Sigmoid colon (tissue), 7 donors: ENCODE data around the gene CEP63. TPM values are rescaled to one million over a fixed set of nuclear protein-coding genes. Genes with fewer than 3 reads are reported as not detected.
A peak's percentile ranks its signal among the peaks of the same experiment; 100 is the strongest.

ENCODE experiments used
- DNase-seq: peaks from one replicate; pipeline ENCODE4 v3.0.0-alpha.2; 2019
- H3K27ac ChIP-seq, 4 donors: fragments of 200-600 bp; sonication (generic); one replicate each; pipeline ENCODE4 v1.5.1; 2016 to 2019; ENCODE audit warnings: mild to moderate bottlenecking in 1 of 4
- H3K27me3 ChIP-seq, 3 donors: fragments of 200-600 bp; sonication (generic); one replicate each; pipeline ENCODE4 v1.5.1; 2019; ENCODE audit warnings: mild to moderate bottlenecking in 1 of 3
- H3K36me3 ChIP-seq, 4 donors: fragments of 200-600 bp; sonication (generic); one replicate each; pipeline ENCODE4 v1.5.1; 2016 to 2019
- H3K4me1 ChIP-seq, 4 donors: fragments of 200-600 bp; sonication (generic); one replicate each; pipeline ENCODE4 v1.5.1; 2017 to 2019
- H3K4me3 ChIP-seq, 4 donors: fragments of 200-600 bp; sonication (generic); one replicate each; pipeline ENCODE4 v1.5.1; 2017 to 2019; ENCODE audit warnings: mild to moderate bottlenecking in 2 of 4, moderate library complexity in 1 of 4
- H3K9me3 ChIP-seq, 4 donors: fragments of 200-600 bp in 3 of 4; sonication (generic) in 3 of 4; one replicate each; pipeline versions ENCODE4 v1.5.1 to v1.6.1; 2013 to 2019
- EP300 ChIP-seq, 4 donors: sonication (generic); formaldehyde crosslinking; IDR thresholded peaks; one replicate each; pipeline ENCODE4 v1.6.1; 2017; ENCODE audit warnings: antibody characterized with exemption in 4 of 4
- POLR2A ChIP-seq, 2 donors: fragments of 450-650 bp; IDR thresholded peaks; one replicate each; pipeline ENCODE4 v1.6.1; 2016; ENCODE audit warnings: antibody characterized with exemption in 2 of 2, mild to moderate bottlenecking in 2 of 2, moderate library complexity in 2 of 2
- POLR2AphosphoS5 ChIP-seq, 4 donors: sonication (generic); formaldehyde crosslinking; IDR thresholded peaks; one replicate each; pipeline ENCODE4 v1.6.1; 2017; ENCODE audit warnings: antibody characterized with exemption in 4 of 4
- WGBS, 2 donors: extraction: QIAGEN DNeasy Blood & Tissue Kit; methylation state at CpG; one replicate each; pipeline ENCODE4 v1.1.7; 2013; 5-methylcytosine and 5-hydroxymethylcytosine counted together
- intact Hi-C: fragments of 100-400 bp; cut with DNase I; formaldehyde crosslinking; loops from one replicate; pipeline ENCODE4 v1.15.1; 2023
- polyA plus RNA-seq, 3 donors: library from polyadenylated mRNA; stranded (reverse); fragments of 200-250 nt; gene quantifications; one replicate each; pipeline ENCODE4 v1.2.3, GENCODE V29; 2013
- total RNA-seq, 4 donors: library from RNA; depleted of rRNA; stranded (reverse); fragments of >200 nt; gene quantifications; one replicate each; pipeline ENCODE4 v1.1.0, GENCODE V29; 2016
- TF ChIP-seq, protein P1 (sequence below), 4 experiments: fragments of 450-650 bp in 3 of 4; fragments of 200-600 bp in 1 of 4; IDR thresholded peaks; one replicate each; pipeline ENCODE4 v1.5.1; 2016 to 2019; ENCODE audit warnings: antibody characterized with exemption in 4 of 4, mild to moderate bottlenecking in 3 of 4, moderate library complexity in 2 of 4
- donor health status: healthy with polysubstance abuse.
- donor health status: Bipolar disorder and iron deficiency.
- donor health status: healthy.

Gene CEP63
- total and polyA plus RNA-seq, 7 donors, result 16.6 to 33.5 (median 22.5) TPM

DNA sequence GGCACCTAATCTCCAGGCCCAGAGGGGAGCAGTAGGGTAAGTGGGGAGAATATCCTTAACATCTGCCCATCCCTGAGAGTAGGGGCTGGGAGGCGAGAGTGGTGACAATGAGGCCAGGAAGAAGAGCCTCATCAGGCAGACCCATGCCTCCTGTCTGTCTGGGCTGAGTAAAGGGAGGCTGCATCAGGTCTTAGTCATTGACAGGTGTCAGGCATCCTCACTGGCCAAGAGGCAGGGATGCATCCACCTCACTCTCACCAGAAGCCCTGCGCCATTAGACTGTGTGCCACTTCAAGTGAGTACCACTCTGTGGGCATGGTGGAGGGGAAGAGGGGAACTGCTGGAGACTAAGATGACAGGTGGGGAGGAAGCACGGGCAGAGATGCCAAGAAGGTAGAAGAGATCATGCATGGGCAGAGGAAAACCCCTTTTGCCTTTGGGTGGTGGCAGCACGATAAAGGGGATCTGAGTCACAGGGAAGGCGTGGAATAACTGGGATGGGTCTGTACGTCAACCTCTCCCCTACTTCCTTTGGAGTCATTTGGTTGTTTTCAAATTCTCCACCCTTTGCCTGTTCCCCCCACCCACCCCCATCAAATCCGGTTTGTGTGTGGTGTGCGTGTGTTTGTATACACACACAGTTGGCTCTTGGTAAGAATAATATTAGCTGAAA lies 14.2 kb upstream of the CEP63 start:
- intact Hi-C loops, result no loop called here
- TF ChIP-seq POLR2A (IDR thresholded peaks at IDR 0.05), result no peak
- TF ChIP-seq EP300 (IDR thresholded peaks at IDR 0.05), result no peak
- no peak for TF ChIP-seq POLR2AphosphoS5 (IDR thresholded peaks at IDR 0.05)
- TF ChIP-seq, protein P1, sequence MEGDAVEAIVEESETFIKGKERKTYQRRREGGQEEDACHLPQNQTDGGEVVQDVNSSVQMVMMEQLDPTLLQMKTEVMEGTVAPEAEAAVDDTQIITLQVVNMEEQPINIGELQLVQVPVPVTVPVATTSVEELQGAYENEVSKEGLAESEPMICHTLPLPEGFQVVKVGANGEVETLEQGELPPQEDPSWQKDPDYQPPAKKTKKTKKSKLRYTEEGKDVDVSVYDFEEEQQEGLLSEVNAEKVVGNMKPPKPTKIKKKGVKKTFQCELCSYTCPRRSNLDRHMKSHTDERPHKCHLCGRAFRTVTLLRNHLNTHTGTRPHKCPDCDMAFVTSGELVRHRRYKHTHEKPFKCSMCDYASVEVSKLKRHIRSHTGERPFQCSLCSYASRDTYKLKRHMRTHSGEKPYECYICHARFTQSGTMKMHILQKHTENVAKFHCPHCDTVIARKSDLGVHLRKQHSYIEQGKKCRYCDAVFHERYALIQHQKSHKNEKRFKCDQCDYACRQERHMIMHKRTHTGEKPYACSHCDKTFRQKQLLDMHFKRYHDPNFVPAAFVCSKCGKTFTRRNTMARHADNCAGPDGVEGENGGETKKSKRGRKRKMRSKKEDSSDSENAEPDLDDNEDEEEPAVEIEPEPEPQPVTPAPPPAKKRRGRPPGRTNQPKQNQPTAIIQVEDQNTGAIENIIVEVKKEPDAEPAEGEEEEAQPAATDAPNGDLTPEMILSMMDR (IDR thresholded peaks at IDR 0.05), result no peak
- Histone ChIP-seq H3K27me3 (no peaks in the 10 kb centered on the region), H3K4me3 (no peak overlapping the region), H3K9me3 (no peaks in the 10 kb centered on the region), H3K36me3 (peaks cover 0 to 2% (median 0%) of the 10 kb centered on the region in 4 donors), H3K4me1 (peaks cover 0 to 14% (median 6%) of the 10 kb centered on the region in 4 donors), H3K27ac (no peak overlapping the region)
- WGBS, 2 donors, result 74 to 81% methylated on average over 8 of the region's 8 CpGs
- no peak for DNase-seq

DNA sequence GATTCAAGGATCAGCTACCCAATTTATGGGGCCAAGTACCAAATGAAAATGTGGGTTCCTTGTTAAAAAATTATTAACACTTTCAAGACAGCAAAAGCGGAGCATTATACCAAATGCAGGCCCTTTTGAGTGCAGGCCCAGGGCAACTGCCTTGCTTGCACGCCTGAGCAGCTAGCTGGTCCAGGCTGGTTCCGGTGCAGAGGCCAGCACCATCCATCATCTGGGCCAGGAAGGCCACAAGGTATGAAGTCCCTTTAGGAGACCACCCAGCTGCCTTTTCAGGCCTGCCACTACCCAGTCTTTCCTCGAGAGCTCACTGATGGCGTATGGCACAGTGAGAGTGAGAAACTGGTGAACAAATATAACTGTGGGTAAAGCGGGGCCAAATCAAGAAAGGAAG lies 13.0 kb upstream of the CEP63 start:
- no peak for DNase-seq
- no peaks in the 10 kb centered on the region for H3K27me3 ChIP-seq
- H3K4me1 ChIP-seq, result peaks cover 0 to 18% (median 8%) of the 10 kb centered on the region in 4 donors
- intact Hi-C loops, result no loop called here
- H3K9me3 ChIP-seq, result no peaks in the 10 kb centered on the region
- peaks cover 0 to 13% (median under 1%) of the 10 kb centered on the region in 4 donors for H3K36me3 ChIP-seq
- no peak for TF ChIP-seq POLR2A (IDR thresholded peaks at IDR 0.05)
- no peak for TF ChIP-seq EP300 (IDR thresholded peaks at IDR 0.05)
- no peak for TF ChIP-seq POLR2AphosphoS5 (IDR thresholded peaks at IDR 0.05)
- TF ChIP-seq, protein P1 (IDR thresholded peaks at IDR 0.05), result no peak
- 95 to 98% methylated on average over 6 of the region's 6 CpGs for WGBS, 2 donors
- no peak overlapping the region for H3K4me3 ChIP-seq
- H3K27ac ChIP-seq, result no peak overlapping the region

DNA sequence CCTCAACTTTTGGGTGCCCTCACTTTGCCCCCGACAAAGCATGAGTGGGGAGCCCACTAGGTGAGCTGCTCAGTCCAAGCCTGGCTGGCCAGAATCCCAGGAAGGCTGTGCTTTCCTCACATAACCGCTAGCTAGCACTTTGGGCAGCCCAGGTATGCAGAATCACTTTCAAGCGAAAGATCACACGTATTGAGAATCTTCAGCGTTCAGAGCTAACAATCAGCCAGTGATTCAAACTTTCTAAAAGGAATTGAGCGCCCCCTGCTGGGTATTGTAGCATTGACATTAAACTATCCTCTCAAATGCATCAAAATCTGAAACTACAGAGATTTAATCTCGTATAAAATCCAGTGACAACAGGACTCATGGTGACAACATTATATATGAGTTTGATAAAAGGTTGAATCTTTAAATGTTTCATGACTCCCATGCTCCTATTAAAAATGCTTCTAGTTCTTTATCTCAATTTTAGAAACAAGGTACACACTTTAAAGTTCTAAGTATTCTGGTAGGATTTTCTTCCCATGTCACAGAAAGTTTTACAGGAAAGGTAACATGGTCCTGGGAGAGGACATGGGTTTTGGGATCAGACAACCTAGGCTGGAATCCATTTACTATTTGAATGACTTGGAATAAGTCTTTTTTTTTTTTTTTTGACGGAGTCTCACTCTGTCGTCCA lies 11.8 kb upstream of the CEP63 start:
- intact Hi-C loops, result loop anchor here (1.0 kb wide), 1 partner anchor 166 kb away; no protein-coding TSS in a partner anchor
- H3K4me3 ChIP-seq, result no peak overlapping the region
- no peaks in the 10 kb centered on the region for H3K9me3 ChIP-seq
- DNase-seq, result peak; percentile 86
- H3K27me3 ChIP-seq, result no peaks in the 10 kb centered on the region
- peaks cover 0 to 25% (median 7%) of the 10 kb centered on the region in 4 donors for H3K36me3 ChIP-seq
- H3K27ac ChIP-seq, result no peak overlapping the region
- 31 to 34% methylated on average over 9 of the region's 9 CpGs for WGBS, 2 donors
- peaks cover 0 to 18% (median 8%) of the 10 kb centered on the region in 4 donors for H3K4me1 ChIP-seq
- TF ChIP-seq POLR2AphosphoS5 (IDR thresholded peaks at IDR 0.05) (no peak), EP300 (IDR thresholded peaks at IDR 0.05) (no peak), POLR2A (IDR thresholded peaks at IDR 0.05) (no peak)
- TF ChIP-seq, protein P1 (IDR thresholded peaks at IDR 0.05), result peak; percentile 64 to 77 (median 72)

DNA sequence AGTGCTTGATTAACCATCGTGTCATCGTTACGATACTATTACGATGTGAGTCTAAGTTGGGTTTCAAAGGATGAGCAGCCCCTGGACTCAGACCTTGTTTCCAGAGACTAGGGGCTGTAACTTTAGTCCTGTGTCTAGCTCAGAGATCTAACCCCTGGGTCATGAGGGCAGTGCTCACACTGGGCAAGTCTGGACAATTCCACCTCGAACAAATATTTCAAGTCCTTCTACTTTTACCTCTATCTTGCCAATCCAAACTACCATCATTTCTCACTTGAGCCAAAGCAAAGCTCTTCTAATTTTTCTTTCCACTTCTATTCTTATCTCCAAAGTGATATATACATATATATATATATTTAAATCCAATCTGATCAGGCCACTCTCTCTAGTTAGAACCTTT lies 10.9 kb upstream of the CEP63 start:
- H3K4me1 ChIP-seq, result peaks cover 0 to 18% (median 8%) of the 10 kb centered on the region in 4 donors
- TF ChIP-seq POLR2AphosphoS5 (IDR thresholded peaks at IDR 0.05), result no peak
- TF ChIP-seq POLR2A (IDR thresholded peaks at IDR 0.05), result no peak
- TF ChIP-seq EP300 (IDR thresholded peaks at IDR 0.05), result no peak
- TF ChIP-seq, protein P1 (IDR thresholded peaks at IDR 0.05), result no peak
- DNase-seq, result no peak
- H3K27ac ChIP-seq, result no peak overlapping the region
- no peaks in the 10 kb centered on the region for H3K27me3 ChIP-seq
- intact Hi-C loops, result loop anchor here (1.0 kb wide), 1 partner anchor 167 kb away; no protein-coding TSS in a partner anchor
- WGBS, 2 donors, result 93 to 95% methylated on average over 5 of the region's 5 CpGs
- peaks cover 0 to 33% (median 7%) of the 10 kb centered on the region in 4 donors for H3K36me3 ChIP-seq
- H3K9me3 ChIP-seq, result no peaks in the 10 kb centered on the region
- no peak overlapping the region for H3K4me3 ChIP-seq
